Ovary (tissue), 9 donors: ENCODE results near the gene UGCG. TPM values are rescaled to one million over a fixed set of nuclear protein-coding genes. Genes with fewer than 3 reads are reported as not detected.

Experiments used
- DNase-seq, 5 donors: peaks; one replicate each; pipeline ENCODE4 v3.0.0-alpha.2; 2019 to 2020
- H3K27ac ChIP-seq, 2 donors: fragments of 200-600 bp; one replicate each; pipeline versions ENCODE4 v1.5.1 to v1.8.0; 2019 to 2022
- H3K27me3 ChIP-seq: fragments of 200-600 bp; one replicate; pipeline ENCODE4 v1.8.0; 2022
- H3K36me3 ChIP-seq: fragments of 200-600 bp; sonication (generic); one replicate; pipeline ENCODE4 v1.5.1; 2019
- H3K4me1 ChIP-seq: one replicate; pipeline ENCODE4 v1.8.1; 2013; ENCODE audit warnings: mild to moderate bottlenecking, moderate library complexity; ENCODE audit not compliant: insufficient read depth
- H3K4me3 ChIP-seq: fragments of 200-600 bp; sonication (generic); one replicate; pipeline ENCODE4 v1.5.1; 2017
- H3K9me3 ChIP-seq, 2 donors: fragments of 200-600 bp in 1 of 2; sonication (generic) in 1 of 2; one replicate each; pipeline versions ENCODE4 v1.5.1 to v1.8.1; 2013 to 2019; ENCODE audit warnings: mild to moderate bottlenecking in 1 of 2, moderate library complexity in 1 of 2
- EP300 ChIP-seq: sonication (generic); formaldehyde crosslinking; IDR thresholded peaks from one replicate; pipeline ENCODE4 v1.6.1; 2017; ENCODE audit warnings: antibody characterized with exemption
- POLR2A ChIP-seq: fragments of 450-650 bp; IDR thresholded peaks from one replicate; pipeline ENCODE4 v1.6.1; 2017; ENCODE audit warnings: antibody characterized with exemption, mild to moderate bottlenecking, moderate library complexity
- WGBS, 3 donors: extraction: QIAGEN DNeasy Blood & Tissue Kit in 1 of 3; methylation state at CpG; one replicate each; pipeline versions ENCODE4 v1.1.5 to v1.1.7; 2013 to 2017; 5-methylcytosine and 5-hydroxymethylcytosine counted together
- intact Hi-C, 4 donors: fragments of 100-400 bp; cut with DNase I; formaldehyde crosslinking; loops; one replicate each; pipeline versions ENCODE4 v1.11.0 to v1.15.1; 2022 to 2023
- polyA plus RNA-seq, 2 donors: library from polyadenylated mRNA; stranded (reverse); fragments of 200-250 nt in 1 of 2; fragments of 350-450 nt in 1 of 2; fragmentation: Illumina TruSeq in 1 of 2; extraction: RNeasy Lipid Tissue Mini Kit (QIAGEN cat#74804) in 1 of 2; gene quantifications; one replicate each; pipeline ENCODE4 v1.2.3, GENCODE V29; 2013 to 2014
- total RNA-seq, 7 donors: library from RNA; depleted of rRNA in 2 of 7; stranded (reverse); fragments of >200 nt in 2 of 7; fragmentation: NEBNext Ultra II Directional in 3 of 7; extraction: Animal tissue kit (Norgen Biotek cat#: 25700) in 3 of 7; gene quantifications; one replicate each; pipeline versions ENCODE4 v1.1.0 to v1.2.4, GENCODE V29; 2016 to 2023
- TF ChIP-seq, protein P1 (sequence below), 3 donors: fragments of 450-650 bp in 2 of 3; fragments of 200-600 bp in 1 of 3; IDR thresholded peaks; one replicate each; pipeline versions ENCODE4 v1.5.1 to v1.8.0; 2016 to 2022; ENCODE audit warnings: antibody characterized with exemption in 3 of 3, mild to moderate bottlenecking in 1 of 3
- donor health status: DM: no; HTN: no; CAD: no; lungs with moderate emphysema.
- donor health status: DM: no; HTN: no; CAD: no.
- donor health status: Bipolar disorder and iron deficiency.
- donor health status: DM: yes; HTN: yes; CAD: no.
- donor health status: DM: no; HTN: no; CAD: no.
- donor health status: DM: yes; HTN: yes; CAD: no.

UGCG gene
- total and polyA plus RNA-seq, 9 donors, result 13.1 to 74.1 (median 19.8) TPM

DNA sequence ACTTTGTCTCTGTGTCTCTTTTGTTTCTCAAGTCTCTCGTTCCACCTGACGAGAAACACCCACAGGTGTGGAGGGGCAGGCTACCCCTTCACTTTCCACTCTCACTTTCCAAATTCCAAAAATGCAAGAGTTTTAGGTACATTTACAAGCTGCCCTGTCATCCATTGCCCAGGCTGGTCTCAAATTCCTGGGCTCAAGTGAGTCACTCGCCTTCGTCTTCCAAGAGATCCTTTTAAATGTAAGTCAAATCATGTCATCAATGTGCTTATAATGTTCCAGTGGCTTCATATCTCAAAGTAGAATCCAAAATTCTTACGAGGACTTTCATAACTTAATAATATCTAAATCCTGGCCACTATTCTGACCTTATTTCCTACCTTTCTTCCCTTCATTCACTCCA is 20.4 kb upstream of the UGCG start:
- H3K36me3 ChIP-seq, result no peaks in the 10 kb centered on the region
- H3K9me3 ChIP-seq, result no peaks in the 10 kb centered on the region
- DNase-seq, result no peak
- 94 to 97% (median 95%) methylated on average over 5 of the region's 5 CpGs for WGBS, 3 donors
- no peak overlapping the region for H3K4me3 ChIP-seq
- no peak overlapping the region for H3K27ac ChIP-seq
- H3K4me1 ChIP-seq, result no peaks in the 10 kb centered on the region
- TF ChIP-seq POLR2A, result no peak
- TF ChIP-seq EP300, result no peak
- TF ChIP-seq, protein P1, sequence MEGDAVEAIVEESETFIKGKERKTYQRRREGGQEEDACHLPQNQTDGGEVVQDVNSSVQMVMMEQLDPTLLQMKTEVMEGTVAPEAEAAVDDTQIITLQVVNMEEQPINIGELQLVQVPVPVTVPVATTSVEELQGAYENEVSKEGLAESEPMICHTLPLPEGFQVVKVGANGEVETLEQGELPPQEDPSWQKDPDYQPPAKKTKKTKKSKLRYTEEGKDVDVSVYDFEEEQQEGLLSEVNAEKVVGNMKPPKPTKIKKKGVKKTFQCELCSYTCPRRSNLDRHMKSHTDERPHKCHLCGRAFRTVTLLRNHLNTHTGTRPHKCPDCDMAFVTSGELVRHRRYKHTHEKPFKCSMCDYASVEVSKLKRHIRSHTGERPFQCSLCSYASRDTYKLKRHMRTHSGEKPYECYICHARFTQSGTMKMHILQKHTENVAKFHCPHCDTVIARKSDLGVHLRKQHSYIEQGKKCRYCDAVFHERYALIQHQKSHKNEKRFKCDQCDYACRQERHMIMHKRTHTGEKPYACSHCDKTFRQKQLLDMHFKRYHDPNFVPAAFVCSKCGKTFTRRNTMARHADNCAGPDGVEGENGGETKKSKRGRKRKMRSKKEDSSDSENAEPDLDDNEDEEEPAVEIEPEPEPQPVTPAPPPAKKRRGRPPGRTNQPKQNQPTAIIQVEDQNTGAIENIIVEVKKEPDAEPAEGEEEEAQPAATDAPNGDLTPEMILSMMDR (IDR thresholded peaks at IDR 0.05), result no peak
- H3K27me3 ChIP-seq, result no peaks in the 10 kb centered on the region
- intact Hi-C loops, result no loop called here

GRCh38 chr9:111877420-111877819 is 19.2 kb upstream of the UGCG start:
- H3K4me3 ChIP-seq, result no peak overlapping the region
- H3K4me1 ChIP-seq, result no peaks in the 10 kb centered on the region
- H3K27me3 ChIP-seq, result no peaks in the 10 kb centered on the region
- intact Hi-C loops, result no loop called here
- DNase-seq, result no peak
- TF ChIP-seq, protein P1 (IDR thresholded peaks at IDR 0.05), result no peak
- no peak for TF ChIP-seq EP300
- TF ChIP-seq POLR2A, result no peak
- no peaks in the 10 kb centered on the region for H3K36me3 ChIP-seq
- 90 to 94% (median 94%) methylated on average over 2 of the region's 2 CpGs for WGBS, 3 donors
- no peaks in the 10 kb centered on the region for H3K9me3 ChIP-seq
- no peak overlapping the region for H3K27ac ChIP-seq

- Histone ChIP-seq H3K9me3 (no peaks in the 10 kb centered on the region), H3K4me3 (no peak overlapping the region), H3K36me3 (no peaks in the 10 kb centered on the region), H3K27me3 (no peaks in the 10 kb centered on the region), H3K4me1 (no peaks in the 10 kb centered on the region), H3K27ac (no peak overlapping the region)
- DNase-seq, result no peak
- 50 to 81% (median 74%) methylated on average over 3 of the region's 3 CpGs for WGBS, 3 donors
- intact Hi-C loops, result no loop called here
- TF ChIP-seq EP300 (no peak), POLR2A (no peak)
- TF ChIP-seq, protein P1 (IDR thresholded peaks at IDR 0.05), result no peak
These were observed 17.7 kb upstream of the UGCG start for GRCh38 chr9:111878946-111879345.

GRCh38 chr9:111886983-111887718 is 9.5 kb upstream of the UGCG start:
- TF ChIP-seq, protein P1 (IDR thresholded peaks at IDR 0.05), result no peak
- TF ChIP-seq EP300 (no peak), POLR2A (no peak)
- WGBS, 3 donors, result 80 to 86% (median 85%) methylated on average over 19 of the region's 19 CpGs
- H3K36me3 ChIP-seq, result no peaks in the 10 kb centered on the region
- H3K4me1 ChIP-seq, result no peaks in the 10 kb centered on the region
- intact Hi-C loops, result no loop called here
- H3K9me3 ChIP-seq, result no peaks in the 10 kb centered on the region
- H3K4me3 ChIP-seq, result no peak overlapping the region
- DNase-seq, result no peak
- no peaks in the 10 kb centered on the region for H3K27me3 ChIP-seq
- no peak overlapping the region for H3K27ac ChIP-seq
